ENCODE measurements around the gene ATAD2B. TPM values are rescaled to one million over a fixed set of nuclear protein-coding genes. Genes with fewer than 3 reads are reported as not detected.
A peak's percentile ranks its signal among the peaks of the same experiment; 100 is the strongest.

ATAD2B gene
- total RNA-seq, 1 donor from 2014 or later, result 8.4 TPM

DNA sequence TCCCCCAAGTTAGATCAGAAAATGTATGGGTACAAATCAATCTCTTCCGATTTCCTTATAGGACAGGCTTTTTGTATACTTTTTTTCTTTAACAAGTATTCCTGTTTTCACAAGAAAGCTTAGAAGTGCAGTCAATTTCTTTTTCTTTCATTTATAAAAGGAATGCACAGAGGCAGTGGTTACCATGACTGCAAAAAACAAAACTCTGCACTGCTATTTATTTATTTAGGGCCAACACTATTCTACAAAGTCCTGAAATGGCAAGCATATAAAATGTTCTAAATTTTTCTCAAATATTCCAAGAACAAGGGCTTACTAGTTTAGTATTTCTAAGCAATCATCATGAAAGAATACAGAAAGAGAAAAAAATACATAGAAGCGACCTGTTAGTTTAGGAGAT is 22.2 kb downstream of the ATAD2B start:
- Histone ChIP-seq H3K36me3 (no peaks in the 10 kb centered on the region), H3K27ac (peak overlapping the region in 1 of 2 donors; percentile 36), H3K9me3 (no peaks in the 10 kb centered on the region), H3K27me3 (no peaks in the 10 kb centered on the region), H3K4me3 (no peak overlapping the region), H3K4me1 (peaks cover 0 to 10% of the 10 kb centered on the region in 2 donors)
- intact Hi-C loops (cut with DNase I), result no loop called here
- TF ChIP-seq CTCF (IDR thresholded peaks at IDR 0.05), result no peak
- no peak for DNase-seq (ENCODE audit: low spot score in 2 of 2)

GRCh38 chr2:23904215-23904614 is 22.7 kb downstream of the ATAD2B start:
- H3K27ac ChIP-seq, result peak overlapping the region; percentile 1 to 36

GRCh38 chr2:23903034-23903433 is 23.9 kb downstream of the ATAD2B start:
- H3K4me3 ChIP-seq, result no peak overlapping the region
- DNase-seq (ENCODE audit: low spot score in 2 of 2), result no peak
- no peaks in the 10 kb centered on the region for H3K27me3 ChIP-seq
- H3K36me3 ChIP-seq, result no peaks in the 10 kb centered on the region
- no peak for TF ChIP-seq CTCF (IDR thresholded peaks at IDR 0.05)
- H3K4me1 ChIP-seq, result peaks cover 0 to 10% of the 10 kb centered on the region in 2 donors
- intact Hi-C loops (cut with DNase I), result no loop called here
- H3K27ac ChIP-seq, result peak overlapping the region in 1 of 2 donors; percentile 14
- no peaks in the 10 kb centered on the region for H3K9me3 ChIP-seq

More at GRCh38 chr2:23904215-23904614, 22.7 kb downstream of the ATAD2B start:
- H3K9me3 ChIP-seq, result no peaks in the 10 kb centered on the region
- intact Hi-C loops (cut with DNase I), result no loop called here
- H3K4me3 ChIP-seq, result no peak overlapping the region
- no peak for TF ChIP-seq CTCF (IDR thresholded peaks at IDR 0.05)
- H3K36me3 ChIP-seq, result no peaks in the 10 kb centered on the region
- H3K4me1 ChIP-seq, result peaks cover 0 to 10% of the 10 kb centered on the region in 2 donors
- H3K27me3 ChIP-seq, result no peaks in the 10 kb centered on the region
- DNase-seq (ENCODE audit: low spot score in 2 of 2), result no peak

- Histone ChIP-seq H3K4me3 (no peak overlapping the region), H3K27me3 (no peaks in the 10 kb centered on the region), H3K4me1 (peaks cover 0 to 10% of the 10 kb centered on the region in 2 donors), H3K9me3 (no peaks in the 10 kb centered on the region), H3K27ac (peak overlapping the region in 1 of 2 donors; percentile 14), H3K36me3 (no peaks in the 10 kb centered on the region)
- TF ChIP-seq CTCF (IDR thresholded peaks at IDR 0.05), result no peak
- DNase-seq (ENCODE audit: low spot score in 2 of 2), result no peak
- intact Hi-C loops (cut with DNase I), result no loop called here
These were observed 24.7 kb downstream of the ATAD2B start for GRCh38 chr2:23901966-23902846.

- peaks cover 0 to 10% of the 10 kb centered on the region in 2 donors for H3K4me1 ChIP-seq
- TF ChIP-seq CTCF (IDR thresholded peaks at IDR 0.05), result no peak
- intact Hi-C loops (cut with DNase I), result no loop called here
- no peaks in the 10 kb centered on the region for H3K9me3 ChIP-seq
- no peak overlapping the region for H3K27ac ChIP-seq
- H3K27me3 ChIP-seq, result no peaks in the 10 kb centered on the region
- DNase-seq (ENCODE audit: low spot score in 2 of 2), result no peak
- H3K4me3 ChIP-seq, result no peak overlapping the region
- no peaks in the 10 kb centered on the region for H3K36me3 ChIP-seq
These were observed 26.2 kb downstream of the ATAD2B start for GRCh38 chr2:23900541-23901322.

All from ascending aorta (tissue), 2 donors.